ENCODE results near the gene STXBP1. TPM values are rescaled to one million over a fixed set of nuclear protein-coding genes. Genes with fewer than 3 reads are reported as not detected.
A peak's percentile ranks its signal among the peaks of the same experiment; 100 is the strongest.

The STXBP1 gene
- total and polyA plus RNA-seq, 2 of the 13 experiments (the other 11 are each of a cell fraction or from before 2014, with no cell fraction given), result 2.9 TPM

GRCh38 chr9:127664678-127665507 lies 52.8 kb downstream of the STXBP1 start (continued):
- TF ChIP-seq SOX5 (CRISPR knock-in tag; IDR thresholded peaks at IDR 0.05; ENCODE audit: borderline replicate concordance) (peak; percentile 97), ONECUT2 (CRISPR knock-in tag; IDR thresholded peaks at IDR 0.05) (no peak), ZNF839 (CRISPR knock-in tag; IDR thresholded peaks at IDR 0.05; ENCODE audit: borderline replicate concordance) (no peak), THAP9 (CRISPR knock-in tag; IDR thresholded peaks at IDR 0.05; ENCODE audit: borderline replicate concordance) (0 out of 2 replicates have a peak, but pooled peaks have one; percentile 27), FOXC1 (CRISPR knock-in tag; IDR thresholded peaks at IDR 0.05; ENCODE audit: borderline replicate concordance) (no peak), SP4 (CRISPR knock-in tag; IDR thresholded peaks at IDR 0.05) (no peak), ZNF331 (CRISPR knock-in tag; IDR thresholded peaks at IDR 0.05) (peak; percentile 42; the same call in 1 of the 2 replicates), NCOA2 (CRISPR knock-in tag; IDR thresholded peaks at IDR 0.05) (no peak), ZNF878 (CRISPR knock-in tag; IDR thresholded peaks at IDR 0.05) (0 out of 2 replicates have a peak, but pooled peaks have one; percentile 60), ZNF691 (CRISPR knock-in tag; IDR thresholded peaks at IDR 0.05; ENCODE audit: borderline replicate concordance, low read depth) (no peak), RBM39 (IDR thresholded peaks at IDR 0.05; ENCODE audit: low read depth, low read length, poor library complexity, severe bottlenecking) (no peak), IRF2 (CRISPR knock-in tag; IDR thresholded peaks at IDR 0.05) (0 out of 2 replicates have a peak, but pooled peaks have one; percentile 26), HNF1A (IDR thresholded peaks at IDR 0.05; ENCODE audit: low read depth) (no peak), HNF1A (CRISPR knock-in tag; IDR thresholded peaks at IDR 0.05; ENCODE audit: borderline replicate concordance) (no peak), ZBTB42 (CRISPR knock-in tag; IDR thresholded peaks at IDR 0.05) (no peak), LCORL (IDR thresholded peaks at IDR 0.05) (no peak), LCORL (CRISPR knock-in tag; IDR thresholded peaks at IDR 0.05) (peak; percentile 51; the same call in 1 of the 2 replicates), HDAC2 (CRISPR knock-in tag; IDR thresholded peaks at IDR 0.05) (peak; percentile 35; the same call in 1 of the 2 replicates), ZNF605 (CRISPR knock-in tag; IDR thresholded peaks at IDR 0.05) (0 out of 2 replicates have a peak, but pooled peaks have one; percentile 14), ZNF503 (CRISPR knock-in tag; IDR thresholded peaks at IDR 0.05) (no peak)

All from HepG2 (cell line).